ENCODE measurements around the gene SLC9A1.

SLC9A1 gene

GRCh38 chr1:27157194-27157593 is 2.3 kb upstream of the SLC9A1 start:
- no peak overlapping the region for H3K4me3 ChIP-seq (ENCODE audit: low read depth, low read length)
- no peaks in the 10 kb centered on the region for H3K27me3 ChIP-seq (ENCODE audit: control insufficient read depth, insufficient read depth, low read length)
- no peak overlapping the region for H3K27ac ChIP-seq
- no peaks in the 10 kb centered on the region for H3K36me3 ChIP-seq (ENCODE audit: control insufficient read depth, insufficient read depth, low read length)
- no peaks in the 10 kb centered on the region for H3K9me3 ChIP-seq (ENCODE audit: control insufficient read depth, low read length)
- H3K9ac ChIP-seq = no peak overlapping the region
- H3K4me1 ChIP-seq = peaks cover 8% of the 10 kb centered on the region
- no peaks in the 10 kb centered on the region for H3K79me2 ChIP-seq
- H3K4me2 ChIP-seq (ENCODE audit: low read length) = no peak overlapping the region
- TF ChIP-seq CTCF (IDR thresholded peaks at IDR 0.05) = no peak
- no peak overlapping the region for H2AFZ ChIP-seq

DNA sequence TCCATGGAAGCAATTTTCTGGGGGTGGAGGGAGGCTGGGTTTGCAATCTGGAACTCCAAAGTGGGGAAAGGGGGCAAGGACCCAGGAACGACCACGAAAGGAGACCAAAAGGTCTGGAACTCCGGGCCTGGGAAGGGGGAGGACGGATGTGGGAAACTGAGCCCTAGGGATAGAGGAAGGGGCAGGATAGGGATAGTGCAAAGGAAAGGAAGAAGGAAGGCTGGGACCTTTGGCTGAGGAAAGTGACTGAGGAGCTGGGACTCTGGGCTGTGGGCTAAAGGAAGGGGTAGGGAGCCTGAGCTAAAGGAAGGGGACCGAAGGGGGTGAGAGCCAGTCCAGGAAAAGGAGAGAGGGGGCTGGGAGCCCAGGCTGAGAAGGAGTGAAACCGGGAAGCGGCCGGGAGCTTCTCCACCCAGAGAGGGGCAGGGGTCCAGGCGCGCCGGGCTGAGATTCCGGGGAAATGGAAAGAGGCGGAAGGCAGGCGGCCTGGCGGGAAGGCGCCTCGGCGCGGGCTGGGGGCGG is 395 bp downstream of the SLC9A1 start:
- Histone ChIP-seq H3K36me3 (ENCODE audit: control insufficient read depth, insufficient read depth, low read length) (no peaks in the 10 kb centered on the region), H3K4me1 (peaks cover 8% of the 10 kb centered on the region), H3K4me2 (ENCODE audit: low read length) (peak overlapping the region; percentile 96), H3K79me2 (no peaks in the 10 kb centered on the region), H3K27ac (peak overlapping the region; percentile 54), H3K27me3 (ENCODE audit: control insufficient read depth, insufficient read depth, low read length) (no peaks in the 10 kb centered on the region), H3K9me3 (ENCODE audit: control insufficient read depth, low read length) (no peaks in the 10 kb centered on the region), H3K4me3 (ENCODE audit: low read depth, low read length) (peak overlapping the region; percentile 63), H2AFZ (peak overlapping the region; percentile 74), H3K9ac (no peak overlapping the region)
- no peak for TF ChIP-seq CTCF (IDR thresholded peaks at IDR 0.05)

GRCh38 chr1:27153927-27154358 is 982 bp downstream of the SLC9A1 start:
- no peak for TF ChIP-seq CTCF (IDR thresholded peaks at IDR 0.05)
- Histone ChIP-seq H3K27me3 (ENCODE audit: control insufficient read depth, insufficient read depth, low read length) (no peaks in the 10 kb centered on the region), H3K4me1 (peaks cover 8% of the 10 kb centered on the region), H3K9me3 (ENCODE audit: control insufficient read depth, low read length) (no peaks in the 10 kb centered on the region), H3K9ac (no peak overlapping the region), H3K4me2 (ENCODE audit: low read length) (peak overlapping the region; percentile 96), H3K4me3 (ENCODE audit: low read depth, low read length) (peak overlapping the region; percentile 63), H2AFZ (no peak overlapping the region), H3K27ac (peak overlapping the region; percentile 36), H3K36me3 (ENCODE audit: control insufficient read depth, insufficient read depth, low read length) (no peaks in the 10 kb centered on the region), H3K79me2 (no peaks in the 10 kb centered on the region)

GRCh38 chr1:27153549-27153886 is 1.4 kb downstream of the SLC9A1 start:
- no peak for TF ChIP-seq CTCF (IDR thresholded peaks at IDR 0.05)
- H3K4me1 ChIP-seq = peaks cover 8% of the 10 kb centered on the region
- H3K79me2 ChIP-seq = no peaks in the 10 kb centered on the region
- H2AFZ ChIP-seq = peak overlapping the region; percentile 42
- H3K4me2 ChIP-seq (ENCODE audit: low read length) = peak overlapping the region; percentile 96
- peak overlapping the region; percentile 44 for H3K4me3 ChIP-seq (ENCODE audit: low read depth, low read length)
- H3K27ac ChIP-seq = peak overlapping the region; percentile 36
- no peaks in the 10 kb centered on the region for H3K36me3 ChIP-seq (ENCODE audit: control insufficient read depth, insufficient read depth, low read length)
- H3K9ac ChIP-seq = no peak overlapping the region
- H3K9me3 ChIP-seq (ENCODE audit: control insufficient read depth, low read length) = no peaks in the 10 kb centered on the region
- no peaks in the 10 kb centered on the region for H3K27me3 ChIP-seq (ENCODE audit: control insufficient read depth, insufficient read depth, low read length)

DNA sequence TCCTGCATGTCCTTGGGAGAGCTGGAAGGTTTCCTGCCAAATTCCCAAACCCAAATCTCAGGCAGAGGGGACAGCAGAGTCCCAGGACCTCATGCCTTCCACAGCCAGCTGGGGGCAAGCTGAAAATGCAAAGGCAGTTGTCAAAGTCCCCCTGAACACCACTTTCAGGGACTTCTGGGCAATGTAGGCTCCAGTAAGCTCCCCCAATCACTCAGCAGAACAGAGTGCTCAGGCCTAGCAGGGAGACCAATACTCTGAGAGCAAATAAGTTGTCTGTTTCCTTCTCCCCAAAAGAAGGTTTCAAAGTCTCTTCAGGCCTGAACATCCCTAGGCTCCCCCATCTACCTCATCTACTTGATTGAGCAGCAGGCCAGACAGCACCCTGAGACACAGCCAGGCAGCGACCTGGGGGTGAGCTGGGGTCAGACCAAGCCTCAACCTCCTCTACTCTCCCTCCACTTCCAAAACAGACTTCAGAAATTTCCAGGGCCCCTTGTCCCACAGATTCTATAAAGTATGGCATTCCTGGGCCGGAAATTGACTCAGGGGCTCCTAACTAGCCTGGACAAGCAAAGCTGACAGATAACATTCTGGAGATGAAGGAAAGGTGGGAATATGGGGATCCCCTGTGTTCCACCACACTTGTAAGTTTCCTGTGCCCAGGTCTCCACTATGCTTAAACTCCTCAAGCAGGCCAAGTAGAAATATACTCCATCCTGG is 1.9 kb downstream of the SLC9A1 start:
- no peak for TF ChIP-seq CTCF (IDR thresholded peaks at IDR 0.05)

More for the DNA sequence above, 1.9 kb downstream of the SLC9A1 start:
- no peaks in the 10 kb centered on the region for H3K36me3 ChIP-seq (ENCODE audit: control insufficient read depth, insufficient read depth, low read length)
- no peak overlapping the region for H3K9ac ChIP-seq
- peaks cover 8% of the 10 kb centered on the region for H3K4me1 ChIP-seq
- peak overlapping the region; percentile 96 for H3K4me2 ChIP-seq (ENCODE audit: low read length)
- H3K9me3 ChIP-seq (ENCODE audit: control insufficient read depth, low read length) = no peaks in the 10 kb centered on the region
- peak overlapping the region; percentile 42 for H2AFZ ChIP-seq
- peak overlapping the region; percentile 44 for H3K4me3 ChIP-seq (ENCODE audit: low read depth, low read length)
- H3K27ac ChIP-seq = peak overlapping the region; percentile 36
- H3K27me3 ChIP-seq (ENCODE audit: control insufficient read depth, insufficient read depth, low read length) = no peaks in the 10 kb centered on the region
- H3K79me2 ChIP-seq = no peaks in the 10 kb centered on the region

Measured in parathyroid adenoma (tissue), 2 donors.